Measurements from ENCODE around the gene FAM53B. TPM values are rescaled to one million over a fixed set of nuclear protein-coding genes. Genes with fewer than 3 reads are reported as not detected.

FAM53B gene
- polyA plus RNA-seq, 1 donor from 2014 or later, result 48.9 TPM

GRCh38 chr10:124576526-124577420, 167.4 kb downstream of the FAM53B start:
- Mint-ChIP-seq H3K36me3 (peaks cover 6% of the 10 kb centered on the region), H3K4me3 (peak overlapping the region in 1 of 4 donors; percentile 77), H3K27me3 (no peaks in the 10 kb centered on the region), H3K27ac (no peak overlapping the region), H3K9me3 (peaks cover 0 to 6% (median 5%) of the 10 kb centered on the region in 3 donors), H3K4me1 (peaks cover 0 to 20% (median 8%) of the 10 kb centered on the region in 3 donors)

DNA sequence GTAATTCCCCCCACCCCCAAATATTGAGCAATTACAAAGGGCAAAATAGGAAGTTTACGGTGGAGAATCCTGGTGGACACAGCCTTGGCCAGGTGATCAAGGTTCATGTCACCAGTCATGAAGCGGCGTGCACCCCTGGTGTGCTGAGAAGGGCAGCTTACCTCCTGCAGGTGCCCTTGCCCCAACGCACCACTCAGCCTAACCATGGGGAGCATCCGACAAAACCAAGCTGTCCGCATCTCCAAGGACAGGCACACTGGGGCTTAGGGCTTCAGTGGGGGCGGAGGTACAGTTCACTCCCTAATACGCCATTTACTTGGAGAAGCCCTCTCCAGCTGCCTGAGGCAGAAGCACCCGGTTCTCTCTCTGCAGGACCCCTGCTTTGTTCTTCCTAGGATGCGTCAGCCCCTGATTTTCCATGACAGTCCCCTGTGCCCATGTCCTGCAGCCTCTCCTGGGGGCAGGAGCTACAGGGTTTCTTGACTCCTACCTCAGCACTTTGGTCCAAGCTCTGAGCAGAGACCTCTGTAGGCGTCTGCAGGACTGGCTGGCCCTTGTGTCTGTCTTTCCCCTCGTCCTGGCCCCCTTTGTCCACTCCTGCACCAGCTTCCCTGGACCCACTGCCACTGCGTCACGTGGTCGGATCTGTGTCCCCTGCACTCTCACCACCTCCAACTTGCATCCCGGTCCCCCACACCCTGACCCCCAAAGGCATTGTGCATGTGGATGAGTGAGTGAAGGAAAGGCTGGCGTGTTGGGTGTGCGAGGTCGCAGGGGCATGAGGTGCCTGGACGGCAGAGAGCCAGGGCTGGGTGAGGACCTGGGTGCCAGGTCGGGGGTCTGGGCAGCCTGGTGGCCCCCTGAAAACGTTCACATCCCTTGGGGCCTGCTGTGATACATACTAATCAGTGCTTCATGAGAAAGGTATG, 168.8 kb downstream of the FAM53B start:
- Mint-ChIP-seq H3K36me3 (peaks cover 7% of the 10 kb centered on the region), H3K9me3 (peaks cover 0 to 6% (median 5%) of the 10 kb centered on the region in 3 donors), H3K4me3 (peak overlapping the region in 1 of 4 donors; percentile 54), H3K27me3 (no peaks in the 10 kb centered on the region), H3K27ac (no peak overlapping the region), H3K4me1 (peaks cover 0 to 22% (median 16%) of the 10 kb centered on the region in 3 donors)

DNA sequence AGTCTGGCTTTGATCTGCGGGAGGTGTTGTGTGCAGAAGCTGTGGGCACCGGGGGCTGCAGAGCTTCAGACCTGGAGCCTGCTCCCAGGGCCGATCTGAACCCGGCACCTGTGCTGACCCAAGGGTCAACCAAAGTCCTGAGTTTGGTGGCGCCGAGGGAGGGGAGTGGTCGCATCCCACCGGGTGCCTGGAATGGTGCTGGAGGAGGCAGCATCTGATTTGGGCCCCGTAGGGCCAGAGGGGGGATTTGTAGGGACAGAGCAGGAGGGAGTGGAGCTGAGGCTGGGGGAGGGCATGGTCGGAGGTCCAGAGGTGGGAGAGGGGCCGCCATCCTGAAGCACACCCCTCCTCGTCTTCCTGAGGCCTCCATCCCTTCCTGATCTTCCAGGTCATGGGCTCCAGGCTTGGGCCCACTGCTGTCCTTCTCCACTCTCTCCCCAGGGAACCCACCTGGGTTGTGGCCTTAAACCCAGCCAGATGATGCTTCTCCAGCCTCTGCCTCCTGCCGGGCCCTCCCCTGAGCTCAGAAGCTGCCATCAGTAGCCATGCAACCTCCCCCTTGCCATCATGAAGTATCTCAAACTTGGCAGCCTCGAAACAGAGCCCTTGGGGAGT, 169.6 kb downstream of the FAM53B start:
- no peak overlapping the region for H3K4me3 Mint-ChIP-seq
- no peaks in the 10 kb centered on the region for H3K27me3 Mint-ChIP-seq
- H3K9me3 Mint-ChIP-seq, result no peaks in the 10 kb centered on the region
- peaks cover 4 to 26% (median 23%) of the 10 kb centered on the region in 3 donors for H3K4me1 Mint-ChIP-seq
- H3K27ac Mint-ChIP-seq, result no peak overlapping the region
- peaks cover 7% of the 10 kb centered on the region for H3K36me3 Mint-ChIP-seq

DNA sequence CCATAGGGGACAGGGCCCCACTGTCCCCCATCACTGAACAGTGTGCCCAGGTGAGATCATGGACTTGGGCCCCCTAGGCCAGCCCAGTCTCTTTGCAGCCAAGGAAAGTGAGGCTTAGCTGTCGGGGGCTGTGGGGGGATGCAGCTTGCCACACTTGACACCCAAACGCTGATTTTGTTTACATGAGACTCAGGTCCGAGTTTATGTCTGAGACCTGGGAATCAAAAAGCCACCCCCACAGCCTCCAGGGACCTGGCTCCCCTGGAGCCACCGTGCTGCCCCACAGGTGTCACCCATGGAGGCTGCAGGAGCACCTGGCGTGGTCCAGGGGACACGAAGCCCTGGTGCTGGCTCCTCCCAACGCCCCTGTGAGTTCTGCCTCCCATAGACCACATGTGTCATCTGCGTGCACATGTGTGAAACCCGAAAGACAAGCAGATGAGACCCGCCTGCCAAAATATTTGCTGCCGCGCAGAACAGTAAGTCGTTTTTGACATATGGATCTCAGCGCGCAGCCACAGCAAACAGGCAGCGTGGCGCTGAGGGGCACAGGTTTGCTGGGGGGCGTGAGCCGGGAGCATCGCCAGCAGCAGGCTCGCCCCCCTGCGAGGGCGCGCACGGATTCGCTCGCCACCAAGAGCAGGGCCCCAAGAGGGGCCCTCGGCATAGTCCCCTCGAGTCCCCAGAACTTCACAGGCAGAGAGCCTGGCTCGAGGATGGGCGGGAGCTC, 170.3 kb downstream of the FAM53B start:
- Mint-ChIP-seq H3K4me3 (no peak overlapping the region), H3K36me3 (peaks cover 3% of the 10 kb centered on the region), H3K9me3 (no peaks in the 10 kb centered on the region), H3K4me1 (peaks cover 8 to 30% (median 26%) of the 10 kb centered on the region in 3 donors), H3K27ac (no peak overlapping the region), H3K27me3 (no peaks in the 10 kb centered on the region)

- Mint-ChIP-seq H3K4me1 (peaks cover 8 to 31% (median 22%) of the 10 kb centered on the region in 3 donors), H3K27me3 (no peaks in the 10 kb centered on the region), H3K27ac (no peak overlapping the region), H3K9me3 (no peaks in the 10 kb centered on the region), H3K4me3 (no peak overlapping the region), H3K36me3 (peaks cover 3% of the 10 kb centered on the region)
Measured at GRCh38 chr10:124572751-124573150, 171.4 kb downstream of the FAM53B start.

- H3K27ac Mint-ChIP-seq, result peak overlapping the region in 1 of 3 donors; percentile 50
- H3K4me1 Mint-ChIP-seq, result peaks cover 8 to 31% (median 20%) of the 10 kb centered on the region in 3 donors
- H3K9me3 Mint-ChIP-seq, result no peaks in the 10 kb centered on the region
- H3K27me3 Mint-ChIP-seq, result no peaks in the 10 kb centered on the region
- peaks cover 3% of the 10 kb centered on the region for H3K36me3 Mint-ChIP-seq
- no peak overlapping the region for H3K4me3 Mint-ChIP-seq
Measured at GRCh38 chr10:124570646-124571045, 173.5 kb downstream of the FAM53B start.

DNA sequence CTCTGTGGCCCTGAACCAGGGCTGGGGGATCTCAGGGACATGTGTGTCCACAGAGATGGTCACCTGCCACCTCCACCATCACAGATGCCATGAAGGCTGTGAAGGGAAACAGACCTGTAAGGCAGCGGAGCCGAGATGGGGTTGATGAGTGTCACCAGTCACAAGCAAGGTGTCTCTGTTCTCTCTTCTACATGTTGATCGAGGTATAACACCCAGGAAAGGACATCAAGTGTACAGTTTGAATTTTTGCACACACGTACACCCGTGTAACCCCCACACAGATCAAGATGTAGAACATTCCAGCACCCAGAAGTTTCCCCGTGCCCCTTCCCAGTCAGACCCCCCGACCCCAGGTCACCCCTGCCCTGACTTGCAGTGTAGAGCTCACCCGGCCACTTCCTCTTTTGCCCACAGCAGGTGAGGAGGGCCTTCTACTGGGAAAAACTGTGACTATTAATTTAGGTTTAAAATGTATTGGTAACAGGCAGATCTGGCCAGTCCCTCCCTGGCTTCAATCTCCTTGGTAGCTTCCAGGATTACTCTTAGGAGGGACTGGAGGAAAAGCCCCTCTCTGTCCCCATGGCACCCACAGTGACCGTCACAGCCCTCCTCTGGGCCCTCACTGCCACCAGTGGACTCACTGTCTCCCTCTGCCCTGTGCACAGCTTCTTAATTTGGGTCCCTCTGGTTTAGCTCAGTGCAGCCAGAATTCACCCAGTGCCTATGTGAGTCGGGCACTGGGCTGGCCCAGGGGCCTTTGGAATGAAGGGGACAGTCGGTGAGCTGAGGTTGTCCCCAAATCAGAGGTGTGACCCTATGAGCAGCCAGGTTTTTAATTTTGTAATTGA, 174.3 kb downstream of the FAM53B start:
- H3K4me3 Mint-ChIP-seq, result peak overlapping the region in 2 of 4 donors; percentile 74 to 75
- peak overlapping the region in 2 of 3 donors; percentile 24 to 76 for H3K27ac Mint-ChIP-seq
- H3K9me3 Mint-ChIP-seq, result no peaks in the 10 kb centered on the region
- peaks cover 3% of the 10 kb centered on the region for H3K36me3 Mint-ChIP-seq
- no peaks in the 10 kb centered on the region for H3K27me3 Mint-ChIP-seq
- H3K4me1 Mint-ChIP-seq, result peaks cover 13 to 33% (median 20%) of the 10 kb centered on the region in 3 donors

Other genes with a start within 250 kb of the FAM53B start
- 23.3 TPM for gene EEF1AKMT2, start 47.5 kb upstream of the FAM53B start, polyA plus RNA-seq
- 13.7 TPM for gene ABRAXAS2, start 57.4 kb upstream of the FAM53B start, polyA plus RNA-seq
- gene ZRANB1, start 197.7 kb upstream of the FAM53B start, polyA plus RNA-seq, result 8.4 TPM